Ascending aorta (tissue), 2 donors: ENCODE data around the gene ZMAT3. TPM values are rescaled to one million over a fixed set of nuclear protein-coding genes. Genes with fewer than 3 reads are reported as not detected.
"Not testable (repeated sequence)": the region's sequence is repeated elsewhere in the genome, so short reads cannot be mapped to it uniquely, and the experiment has no call there.

ENCODE experiments used
- DNase-seq, 2 donors: peaks; one replicate each; pipeline ENCODE4 v3.0.0-alpha.2; 2019; ENCODE audit warnings: low spot score in 2 of 2
- H3K27ac ChIP-seq, 2 donors: fragments of 200-600 bp; sonication (generic); one replicate each; pipeline ENCODE4 v1.5.1; 2016 to 2017; ENCODE audit warnings: mild to moderate bottlenecking in 1 of 2
- H3K27me3 ChIP-seq: fragments of 200-600 bp; sonication (generic); one replicate; pipeline ENCODE4 v1.5.1; 2017
- H3K36me3 ChIP-seq, 2 donors: fragments of 200-600 bp; sonication (generic); one replicate each; pipeline ENCODE4 v1.5.1; 2016
- H3K4me1 ChIP-seq, 2 donors: fragments of 200-600 bp; sonication (generic); one replicate each; pipeline ENCODE4 v1.5.1; 2016 to 2017; ENCODE audit warnings: mild to moderate bottlenecking in 1 of 2
- H3K4me3 ChIP-seq, 2 donors: fragments of 200-600 bp; sonication (generic); one replicate each; pipeline ENCODE4 v1.5.1; 2016 to 2017; ENCODE audit warnings: mild to moderate bottlenecking in 1 of 2
- H3K9me3 ChIP-seq, 2 donors: fragments of 200-600 bp; sonication (generic); one replicate each; pipeline ENCODE4 v1.5.1; 2016
- intact Hi-C: fragments of 100-400 bp; cut with DNase I; formaldehyde crosslinking; loops from one replicate; pipeline ENCODE4 v1.15.1; 2023
- total RNA-seq: library from RNA; depleted of rRNA; stranded (reverse); fragments of >200 nt; gene quantifications from one replicate; pipeline ENCODE4 v1.1.0, GENCODE V29; 2016
- TF ChIP-seq, protein P1 (sequence below), 3 experiments: fragments of 200-600 bp in 2 of 3; fragments of 450-650 bp in 1 of 3; sonication (generic) in 2 of 3; IDR thresholded peaks; one replicate each; pipeline ENCODE4 v1.5.1; 2016 to 2019; ENCODE audit warnings: antibody characterized with exemption in 3 of 3, mild to moderate bottlenecking in 1 of 3, moderate library complexity in 1 of 3

Gene ZMAT3
- total RNA-seq, 1 donor from 2014 or later: 38.0 TPM

DNA sequence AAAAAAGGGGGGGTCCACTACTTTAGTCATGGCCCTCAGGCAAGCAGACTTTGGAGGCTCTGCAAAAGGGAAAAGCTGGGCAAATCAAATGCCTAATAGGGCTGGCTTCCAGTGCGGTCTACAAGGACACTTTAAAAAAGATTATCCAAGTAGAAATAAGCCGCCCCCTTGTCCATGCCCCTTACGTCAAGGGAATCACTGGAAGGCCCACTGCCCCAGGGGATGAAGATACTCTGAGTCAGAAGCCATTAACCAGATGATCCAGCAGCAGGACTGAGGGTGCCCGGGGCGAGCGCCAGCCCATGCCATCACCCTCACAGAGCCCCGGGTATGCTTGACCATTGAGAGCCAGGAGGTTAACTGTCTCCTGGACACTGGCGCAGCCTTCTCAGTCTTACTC is 15.3 kb downstream of the ZMAT3 start:
- intact Hi-C loops: no loop called here
- Histone ChIP-seq H3K9me3 (peaks cover 0 to 2% of the 10 kb centered on the region in 2 donors), H3K27me3 (no peaks in the 10 kb centered on the region), H3K4me1 (no peaks in the 10 kb centered on the region), H3K4me3 (no peak overlapping the region), H3K36me3 (peaks cover 0 to 4% of the 10 kb centered on the region in 2 donors), H3K27ac (no peak overlapping the region)
- DNase-seq: no peak
- TF ChIP-seq, protein P1, sequence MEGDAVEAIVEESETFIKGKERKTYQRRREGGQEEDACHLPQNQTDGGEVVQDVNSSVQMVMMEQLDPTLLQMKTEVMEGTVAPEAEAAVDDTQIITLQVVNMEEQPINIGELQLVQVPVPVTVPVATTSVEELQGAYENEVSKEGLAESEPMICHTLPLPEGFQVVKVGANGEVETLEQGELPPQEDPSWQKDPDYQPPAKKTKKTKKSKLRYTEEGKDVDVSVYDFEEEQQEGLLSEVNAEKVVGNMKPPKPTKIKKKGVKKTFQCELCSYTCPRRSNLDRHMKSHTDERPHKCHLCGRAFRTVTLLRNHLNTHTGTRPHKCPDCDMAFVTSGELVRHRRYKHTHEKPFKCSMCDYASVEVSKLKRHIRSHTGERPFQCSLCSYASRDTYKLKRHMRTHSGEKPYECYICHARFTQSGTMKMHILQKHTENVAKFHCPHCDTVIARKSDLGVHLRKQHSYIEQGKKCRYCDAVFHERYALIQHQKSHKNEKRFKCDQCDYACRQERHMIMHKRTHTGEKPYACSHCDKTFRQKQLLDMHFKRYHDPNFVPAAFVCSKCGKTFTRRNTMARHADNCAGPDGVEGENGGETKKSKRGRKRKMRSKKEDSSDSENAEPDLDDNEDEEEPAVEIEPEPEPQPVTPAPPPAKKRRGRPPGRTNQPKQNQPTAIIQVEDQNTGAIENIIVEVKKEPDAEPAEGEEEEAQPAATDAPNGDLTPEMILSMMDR (IDR thresholded peaks at IDR 0.05): no peak

DNA sequence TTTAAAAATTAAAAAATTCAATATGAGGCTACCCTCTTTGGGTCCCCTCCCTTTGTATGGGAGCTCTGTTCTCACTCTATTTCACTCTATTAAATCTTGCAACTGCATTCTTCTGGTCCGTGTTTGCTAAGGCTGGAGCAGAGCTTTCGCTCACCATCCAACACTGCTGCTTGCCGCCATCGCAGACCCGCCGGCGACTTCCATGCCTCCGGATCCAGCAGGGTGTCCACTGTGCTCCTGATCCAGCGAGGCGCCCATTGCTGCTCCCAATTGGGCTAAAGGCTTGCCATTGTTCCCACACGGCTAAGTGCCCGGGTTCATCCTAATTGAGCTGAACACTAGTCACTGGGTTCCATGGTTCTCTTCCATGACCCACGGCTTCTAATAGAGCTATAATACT is 17.0 kb downstream of the ZMAT3 start:
- H3K36me3 ChIP-seq, DNase-seq, H3K27me3 ChIP-seq: not testable (repeated sequence)

DNA sequence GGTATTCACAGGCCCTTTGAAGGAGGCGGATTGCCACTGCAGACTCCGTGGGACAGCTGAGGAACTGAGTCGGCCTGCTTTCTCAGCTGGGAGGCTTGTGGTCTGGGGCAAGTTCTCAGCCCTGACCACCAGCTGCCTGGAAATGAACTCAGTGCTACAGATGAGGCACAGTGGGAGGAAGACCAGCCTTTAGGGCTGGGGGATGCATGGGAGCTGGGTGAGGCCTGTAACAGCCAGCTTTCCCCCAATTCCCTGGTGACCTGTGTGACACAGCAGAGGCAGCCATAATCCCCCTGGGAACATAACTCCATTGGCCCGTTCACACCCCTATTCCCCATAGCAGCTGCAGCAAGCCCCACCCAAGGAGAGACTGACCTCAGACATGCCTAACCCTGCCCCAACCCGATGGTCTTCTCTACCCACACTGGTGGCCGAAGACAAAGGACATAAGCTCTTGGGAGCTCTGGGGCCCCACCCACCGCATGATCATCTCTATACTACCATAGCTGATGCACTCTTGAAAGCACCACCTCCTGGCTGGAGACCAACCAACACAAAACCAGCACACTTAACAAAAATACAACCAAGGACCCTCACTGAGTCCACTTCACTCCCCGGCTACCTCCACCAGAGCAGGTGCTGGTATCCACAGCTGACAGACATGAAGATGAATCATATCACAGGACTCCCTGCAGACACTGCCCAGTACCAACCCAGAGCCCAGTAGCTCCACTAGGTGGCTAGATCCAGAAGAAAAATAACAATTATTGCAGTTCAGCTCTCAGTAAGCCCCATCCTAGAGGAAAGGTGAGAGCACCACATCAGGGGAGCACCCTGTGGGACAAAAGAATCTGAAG is 24.9 kb downstream of the ZMAT3 start:
- H3K27ac ChIP-seq: no peak overlapping the region
- TF ChIP-seq, protein P1 (IDR thresholded peaks at IDR 0.05): no peak
- intact Hi-C loops: no loop called here
- peaks cover 0 to 5% of the 10 kb centered on the region in 2 donors for H3K9me3 ChIP-seq
- H3K4me1 ChIP-seq: no peaks in the 10 kb centered on the region
- no peak for DNase-seq
- no peak overlapping the region for H3K4me3 ChIP-seq
- no peaks in the 10 kb centered on the region for H3K27me3 ChIP-seq
- H3K36me3 ChIP-seq: no peaks in the 10 kb centered on the region

More for the DNA sequence above, 17.0 kb downstream of the ZMAT3 start:
- H3K27ac ChIP-seq, H3K4me3 ChIP-seq, H3K4me1 ChIP-seq, intact Hi-C loops, H3K9me3 ChIP-seq: not testable (repeated sequence)

DNA sequence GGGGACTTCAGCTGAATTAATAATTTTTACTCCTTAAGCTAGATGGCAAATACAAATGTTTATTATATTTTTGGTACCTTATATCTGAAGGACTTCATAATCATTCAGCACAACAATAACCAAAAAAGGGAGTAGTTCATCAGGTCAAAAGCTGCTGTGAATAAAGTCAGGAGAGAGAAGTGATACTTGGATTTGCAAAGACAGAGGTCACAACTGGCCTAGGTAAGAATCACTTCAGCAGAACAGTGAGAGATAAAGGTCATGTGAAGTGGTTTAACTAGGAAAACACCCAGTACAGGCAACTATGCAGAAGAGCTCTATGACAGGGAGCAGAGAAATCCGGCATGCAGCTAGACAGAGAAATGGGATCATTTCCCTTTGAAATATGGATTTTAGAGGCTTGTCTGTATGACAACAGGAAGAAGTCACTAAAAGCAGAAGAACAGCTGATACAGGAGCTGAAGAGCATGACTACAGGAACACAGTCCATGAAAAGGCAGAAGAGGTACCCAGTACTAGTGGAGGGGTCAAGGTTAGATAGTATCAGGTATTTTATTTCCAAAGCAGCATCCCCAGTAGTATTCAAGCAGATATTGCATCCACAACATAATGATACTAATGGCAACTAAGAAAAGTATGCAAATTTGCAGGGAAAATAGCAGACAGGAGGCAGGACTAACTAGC is 25.7 kb downstream of the ZMAT3 start:
- no peaks in the 10 kb centered on the region for H3K4me1 ChIP-seq
- TF ChIP-seq, protein P1 (IDR thresholded peaks at IDR 0.05): no peak
- no peaks in the 10 kb centered on the region for H3K36me3 ChIP-seq
- no peak for DNase-seq
- H3K27ac ChIP-seq: no peak overlapping the region
- no peaks in the 10 kb centered on the region for H3K27me3 ChIP-seq
- intact Hi-C loops: no loop called here
- no peaks in the 10 kb centered on the region for H3K9me3 ChIP-seq
- H3K4me3 ChIP-seq: no peak overlapping the region

DNA sequence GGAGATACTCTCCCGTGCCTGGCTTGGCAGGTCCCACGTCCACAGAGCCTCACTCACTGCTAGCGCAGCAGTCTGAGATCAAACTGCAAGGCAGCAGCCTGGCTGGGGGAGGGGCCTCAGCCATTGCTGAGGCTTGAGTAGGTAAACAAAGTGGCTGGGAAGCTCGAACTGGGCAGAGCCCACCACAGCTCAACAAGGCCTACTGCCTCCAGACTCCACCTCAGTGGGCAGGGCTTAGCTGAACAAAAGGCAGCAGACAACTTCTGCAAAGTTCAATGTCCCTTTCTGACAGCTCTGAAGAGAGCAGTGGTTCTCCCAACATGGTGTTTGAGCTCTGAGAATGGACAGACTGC is 32.7 kb downstream of the ZMAT3 start:
- H3K27ac ChIP-seq, H3K4me3 ChIP-seq, H3K4me1 ChIP-seq, H3K9me3 ChIP-seq, intact Hi-C loops, H3K27me3 ChIP-seq, DNase-seq, H3K36me3 ChIP-seq: not testable (repeated sequence)

DNA sequence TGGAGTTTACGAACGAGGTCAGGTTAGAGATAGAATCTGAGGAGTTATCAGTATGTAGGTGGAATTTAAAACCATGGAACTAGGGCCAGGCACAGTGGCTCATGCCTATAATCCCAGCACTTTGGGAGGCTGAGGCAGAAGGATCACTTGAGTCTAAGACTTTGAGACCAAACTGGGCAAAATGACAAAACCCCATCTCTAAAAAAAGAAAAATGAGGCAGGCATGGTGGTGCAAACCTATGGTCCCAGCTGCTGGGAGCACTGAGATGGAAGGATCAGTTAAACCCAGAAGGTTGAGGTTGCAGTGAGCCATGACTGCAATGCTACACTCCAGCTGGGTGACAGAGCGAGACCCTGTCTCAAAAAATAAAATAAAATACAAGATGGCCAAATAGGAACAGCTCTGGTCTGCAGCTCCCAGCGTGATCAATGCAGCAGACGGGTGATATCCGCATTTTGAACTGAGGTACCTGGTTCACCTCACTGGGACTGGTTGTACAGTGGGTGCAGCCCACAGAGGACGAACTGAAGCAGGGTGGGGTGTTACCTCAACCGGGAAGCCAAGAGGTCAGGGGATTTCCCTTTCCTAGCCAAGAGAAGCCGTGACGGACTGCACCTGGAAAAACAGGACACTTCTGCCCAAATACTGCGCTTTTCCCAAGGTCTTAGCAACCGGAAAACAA is 33.3 kb downstream of the ZMAT3 start:
- no peak for DNase-seq
- Histone ChIP-seq H3K27ac (peak overlapping the region in 1 of 2 donors; percentile 17), H3K27me3 (no peaks in the 10 kb centered on the region), H3K9me3 (no peaks in the 10 kb centered on the region), H3K4me3 (no peak overlapping the region), H3K4me1 (peaks cover 0 to 4% of the 10 kb centered on the region in 2 donors), H3K36me3 (no peaks in the 10 kb centered on the region)
- intact Hi-C loops: no loop called here
- TF ChIP-seq, protein P1 (IDR thresholded peaks at IDR 0.05): no peak
